HL-60 (cell line): Measurements from ENCODE around the gene RIMKLA.

Experiments used
- GABPA ChIP-seq: IDR thresholded peaks from 2 replicates; pipeline ENCODE4 v1.6.1; 2012; ENCODE audit warnings: low read depth
- TF ChIP-seq, protein P1 (sequence below): IDR thresholded peaks from one replicate; pipeline ENCODE4 v1.5.1; 2011; ENCODE audit warnings: low read length, control low read depth, inconsistent platforms; ENCODE audit not compliant: insufficient read depth

DNA sequence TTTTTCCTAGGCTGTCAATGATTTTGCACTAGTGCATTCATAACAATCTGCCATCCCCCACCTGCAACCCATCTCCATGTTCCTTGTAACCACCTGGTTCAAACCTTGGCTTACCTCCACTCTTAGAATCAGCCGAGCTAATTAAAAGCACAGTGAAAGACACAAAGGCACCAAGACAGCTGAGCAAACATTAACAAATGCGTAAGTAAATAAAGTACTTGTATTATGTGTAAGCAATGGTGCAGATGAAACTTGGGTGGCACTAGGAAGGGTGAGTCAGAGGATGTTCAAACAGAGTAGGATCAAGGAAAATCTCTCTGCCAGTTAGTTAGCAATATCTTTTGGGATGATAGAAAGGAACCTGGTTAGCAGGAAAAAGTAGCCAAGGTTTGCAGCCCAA is 40.5 kb upstream of the RIMKLA start:
- TF ChIP-seq, protein P1, sequence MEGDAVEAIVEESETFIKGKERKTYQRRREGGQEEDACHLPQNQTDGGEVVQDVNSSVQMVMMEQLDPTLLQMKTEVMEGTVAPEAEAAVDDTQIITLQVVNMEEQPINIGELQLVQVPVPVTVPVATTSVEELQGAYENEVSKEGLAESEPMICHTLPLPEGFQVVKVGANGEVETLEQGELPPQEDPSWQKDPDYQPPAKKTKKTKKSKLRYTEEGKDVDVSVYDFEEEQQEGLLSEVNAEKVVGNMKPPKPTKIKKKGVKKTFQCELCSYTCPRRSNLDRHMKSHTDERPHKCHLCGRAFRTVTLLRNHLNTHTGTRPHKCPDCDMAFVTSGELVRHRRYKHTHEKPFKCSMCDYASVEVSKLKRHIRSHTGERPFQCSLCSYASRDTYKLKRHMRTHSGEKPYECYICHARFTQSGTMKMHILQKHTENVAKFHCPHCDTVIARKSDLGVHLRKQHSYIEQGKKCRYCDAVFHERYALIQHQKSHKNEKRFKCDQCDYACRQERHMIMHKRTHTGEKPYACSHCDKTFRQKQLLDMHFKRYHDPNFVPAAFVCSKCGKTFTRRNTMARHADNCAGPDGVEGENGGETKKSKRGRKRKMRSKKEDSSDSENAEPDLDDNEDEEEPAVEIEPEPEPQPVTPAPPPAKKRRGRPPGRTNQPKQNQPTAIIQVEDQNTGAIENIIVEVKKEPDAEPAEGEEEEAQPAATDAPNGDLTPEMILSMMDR: no peak
- no peak for TF ChIP-seq GABPA
